Jurkat, Clone E6-1 (cell line): ENCODE data around the gene CPSF7.

ENCODE experiments used
- DNase-seq: peaks from one replicate; pipeline ENCODE4 v3.0.0-alpha.2; 2011; ENCODE audit warnings: low read depth, low spot score
- H3K4me3 ChIP-seq: 2 replicates; pipeline ENCODE4 v1.5.1; 2011; ENCODE audit warnings: mild to moderate bottlenecking, low read length, control low read depth, moderate library complexity

CPSF7 gene

DNA sequence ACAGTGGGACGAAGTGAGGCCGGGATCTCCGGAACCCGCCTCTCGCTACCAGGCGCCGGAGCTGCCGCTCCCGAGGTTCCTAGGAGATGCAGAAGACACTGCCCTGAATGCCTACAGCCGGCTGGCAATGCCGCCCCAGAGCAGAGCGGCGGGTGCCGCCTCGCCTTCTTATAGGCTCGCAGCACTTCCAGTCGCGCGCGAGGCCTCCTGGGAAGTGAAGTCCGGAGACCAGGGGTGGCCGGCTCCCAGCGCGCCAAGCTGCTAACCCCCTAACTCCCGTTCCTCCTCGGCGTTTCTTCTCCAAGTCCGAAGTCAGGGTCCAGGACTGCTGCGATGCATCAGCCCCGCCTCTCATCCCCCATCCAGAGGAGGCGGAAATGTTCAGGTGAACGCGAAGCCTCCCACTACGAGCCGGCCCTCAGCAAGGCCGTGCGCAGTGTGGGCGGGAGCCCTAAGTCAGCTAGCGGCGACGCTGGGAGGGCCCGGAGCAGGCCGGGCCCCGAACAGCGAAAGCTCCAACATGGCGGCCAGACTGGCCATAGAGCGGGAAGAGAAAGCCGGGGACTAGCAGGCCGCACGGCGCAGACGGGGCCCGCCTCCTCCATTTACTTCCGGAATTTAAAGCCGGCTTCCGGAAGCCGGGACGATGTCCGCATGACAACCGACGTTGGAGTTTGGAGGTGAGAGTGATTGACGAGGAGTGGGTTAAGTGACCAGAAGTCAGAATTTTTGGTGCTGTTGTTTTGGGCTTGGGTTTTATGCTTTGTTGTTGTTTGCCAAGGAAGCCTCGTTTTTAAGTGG is 67.8 kb downstream of the CPSF7 start, which contains the start of the genes CYB561A3 and TMEM138:
Gene CYB561A3, minus strand, starts transcription at position 142 of the 801 bp plus-strand sequence. CDS start 5,169 bp downstream, outside the sequence.
Gene TMEM138, plus strand, starts transcription at position 634 of the 801 bp plus-strand sequence. CDS start 2,017 bp downstream, outside the sequence.
- DNase-seq, result peak; percentile 91
- peak within 1 kb of the TSS; percentile 84 for H3K4me3 ChIP-seq

DNA sequence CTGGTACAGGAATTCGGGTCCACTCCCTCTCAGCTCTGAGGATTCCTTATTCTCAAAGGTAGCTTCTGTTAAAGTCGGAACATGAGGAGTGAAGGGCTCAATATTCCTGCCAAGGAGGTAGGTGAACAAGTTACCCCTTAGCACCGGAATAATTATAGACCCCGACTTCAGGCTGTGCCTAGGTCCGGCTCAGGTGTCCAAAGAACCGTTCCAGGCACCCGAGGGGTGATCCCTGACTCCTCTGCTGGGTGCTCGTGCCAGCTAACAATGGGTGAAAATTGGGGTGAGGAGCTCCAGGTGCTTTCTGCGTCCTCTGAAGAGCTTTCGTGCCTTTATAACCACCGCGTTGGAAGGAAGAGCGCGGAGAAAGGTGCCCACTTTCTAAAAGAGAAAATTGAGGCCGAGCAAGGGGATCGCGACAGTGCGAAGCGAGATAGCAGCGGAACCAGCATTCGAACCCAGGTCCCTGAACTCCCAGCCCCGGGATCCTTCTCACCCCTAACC is 68.5 kb downstream of the CPSF7 start:
- no peak for DNase-seq
- peak overlapping the region; percentile 84 for H3K4me3 ChIP-seq

DNA sequence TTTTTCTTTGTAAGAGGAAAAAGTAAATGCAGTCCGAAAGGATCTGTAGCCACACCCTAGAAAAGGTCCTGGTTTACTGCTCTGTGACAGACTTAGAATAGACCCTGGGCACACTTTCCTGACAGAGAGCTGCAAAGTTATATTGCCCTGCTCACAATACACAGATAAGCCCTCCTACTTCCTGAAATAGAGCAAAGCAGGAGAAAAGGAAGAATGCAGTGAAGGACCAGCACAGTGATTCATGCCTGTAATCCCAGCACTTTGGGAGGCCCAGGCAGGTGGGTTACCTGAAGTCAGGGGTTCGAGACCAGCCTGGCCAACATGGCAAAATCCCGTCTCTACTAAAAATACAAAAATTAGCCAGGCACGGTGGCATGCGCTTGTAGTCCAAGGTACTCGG is 70.3 kb downstream of the CPSF7 start:
- H3K4me3 ChIP-seq, result no peak overlapping the region

DNA sequence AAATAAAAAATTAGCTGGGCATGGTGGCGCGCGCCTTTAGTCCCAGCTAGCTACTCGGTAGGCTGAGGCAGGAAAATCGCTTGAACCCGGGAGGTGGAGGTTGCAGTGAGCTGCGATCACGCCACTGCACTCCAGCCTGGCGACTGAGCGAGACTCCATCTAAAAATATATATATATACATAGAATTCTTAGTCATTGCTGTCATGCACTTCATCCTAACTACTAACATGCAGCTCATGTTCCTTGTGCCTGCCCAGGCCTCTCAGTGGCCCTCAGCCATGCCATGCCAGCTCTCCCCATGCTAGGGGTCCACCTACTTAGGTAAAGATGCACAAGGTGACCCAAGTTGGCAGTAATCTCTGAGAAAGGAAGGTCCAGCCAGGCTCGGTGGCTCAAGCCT is 71.2 kb downstream of the CPSF7 start:
- no peak overlapping the region for H3K4me3 ChIP-seq

More for the DNA sequence above, 70.3 kb downstream of the CPSF7 start:
- no peak for DNase-seq

DNA sequence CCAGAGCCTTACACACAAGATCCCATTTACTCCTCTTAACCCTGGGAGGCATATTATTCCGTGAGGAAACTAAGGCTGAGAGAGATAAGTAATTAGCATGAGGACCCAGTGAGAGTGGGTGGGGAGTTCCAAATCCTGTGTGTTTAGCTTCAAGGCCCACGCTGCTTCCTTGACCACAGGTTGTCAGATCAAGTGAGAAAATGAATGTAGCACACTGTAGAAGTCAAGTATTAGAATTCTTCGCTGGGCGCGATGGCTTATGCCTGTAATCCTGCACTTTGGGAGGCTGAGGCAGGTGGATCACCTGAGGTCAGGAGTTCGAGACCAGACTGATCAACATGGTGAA is 71.9 kb downstream of the CPSF7 start:
- DNase-seq, result no peak
- no peak overlapping the region for H3K4me3 ChIP-seq

More for the DNA sequence above, 71.2 kb downstream of the CPSF7 start:
- DNase-seq, result no peak

DNA sequence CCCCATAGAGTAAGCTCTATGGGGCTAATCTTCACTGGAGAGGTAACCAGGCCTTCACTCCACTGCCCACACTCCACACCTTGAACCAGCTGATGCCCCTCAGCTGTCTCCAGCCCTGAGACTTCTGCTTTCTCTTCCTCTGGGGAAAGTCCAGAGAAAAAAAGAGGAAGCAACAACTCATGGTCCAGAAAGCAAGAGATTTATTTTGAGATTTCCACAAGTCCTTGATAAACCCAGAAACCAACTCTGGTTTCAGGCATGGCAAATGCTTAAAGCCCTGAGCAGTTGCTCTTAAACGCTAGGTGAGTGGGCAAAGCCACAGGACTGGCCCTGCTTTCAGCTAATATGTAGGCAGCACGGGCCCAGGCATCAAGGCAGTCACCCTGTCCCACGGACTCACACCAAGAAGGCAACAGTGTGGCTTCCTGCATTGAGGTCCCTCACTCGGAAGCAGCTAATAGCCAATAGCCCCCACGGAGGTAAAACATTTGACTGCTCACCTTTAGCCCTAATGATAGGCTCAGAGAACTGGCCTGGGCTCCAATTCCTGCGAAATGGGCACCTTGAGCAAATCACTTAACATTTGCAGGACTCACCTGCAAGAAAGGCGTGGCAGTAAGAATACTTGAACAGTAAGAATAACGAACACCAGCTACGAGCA is 72.4 kb downstream of the CPSF7 start:
- no peak overlapping the region for H3K4me3 ChIP-seq
- no peak for DNase-seq

DNA sequence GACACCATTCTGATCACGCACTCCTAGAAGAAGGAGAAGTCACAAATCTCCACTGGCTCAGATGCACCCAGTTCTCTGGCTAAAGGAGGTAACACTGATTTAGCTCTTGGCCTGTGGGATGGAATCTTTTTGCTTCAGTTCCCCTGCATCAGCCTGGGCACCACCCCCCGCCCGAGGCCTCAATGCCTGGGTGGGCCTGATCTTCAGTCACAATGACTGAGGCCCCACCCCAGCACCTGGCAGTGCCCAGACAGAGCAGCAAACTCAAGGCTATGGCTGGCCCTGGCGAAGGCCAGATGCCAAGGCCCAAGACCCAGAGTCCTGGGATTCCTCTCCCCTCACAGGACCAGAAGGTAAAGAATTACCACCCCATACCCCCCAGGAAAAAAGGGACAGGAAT is 73.1 kb downstream of the CPSF7 start:
- DNase-seq, result no peak
- no peak overlapping the region for H3K4me3 ChIP-seq

DNA sequence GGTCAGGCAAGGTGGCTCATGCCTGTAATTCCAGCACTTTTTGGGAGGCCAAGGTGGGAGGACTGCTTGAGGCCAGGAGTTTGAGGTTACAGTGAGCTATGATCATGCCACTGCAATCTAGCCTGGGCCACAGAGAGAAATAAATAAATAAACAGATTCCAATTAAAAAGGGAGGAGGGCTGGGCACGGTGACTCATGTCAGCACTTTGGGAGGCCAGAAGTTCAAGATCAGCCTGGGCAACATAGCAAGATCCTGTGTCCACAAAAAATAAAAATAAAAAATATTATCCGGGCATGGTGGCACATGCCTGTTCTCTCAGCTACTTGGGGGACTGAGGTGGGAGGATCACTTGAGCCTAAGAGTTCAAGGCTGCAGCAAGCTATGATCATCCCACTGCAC is 75.6 kb downstream of the CPSF7 start:
- no peak for DNase-seq
- H3K4me3 ChIP-seq, result no peak overlapping the region

DNA sequence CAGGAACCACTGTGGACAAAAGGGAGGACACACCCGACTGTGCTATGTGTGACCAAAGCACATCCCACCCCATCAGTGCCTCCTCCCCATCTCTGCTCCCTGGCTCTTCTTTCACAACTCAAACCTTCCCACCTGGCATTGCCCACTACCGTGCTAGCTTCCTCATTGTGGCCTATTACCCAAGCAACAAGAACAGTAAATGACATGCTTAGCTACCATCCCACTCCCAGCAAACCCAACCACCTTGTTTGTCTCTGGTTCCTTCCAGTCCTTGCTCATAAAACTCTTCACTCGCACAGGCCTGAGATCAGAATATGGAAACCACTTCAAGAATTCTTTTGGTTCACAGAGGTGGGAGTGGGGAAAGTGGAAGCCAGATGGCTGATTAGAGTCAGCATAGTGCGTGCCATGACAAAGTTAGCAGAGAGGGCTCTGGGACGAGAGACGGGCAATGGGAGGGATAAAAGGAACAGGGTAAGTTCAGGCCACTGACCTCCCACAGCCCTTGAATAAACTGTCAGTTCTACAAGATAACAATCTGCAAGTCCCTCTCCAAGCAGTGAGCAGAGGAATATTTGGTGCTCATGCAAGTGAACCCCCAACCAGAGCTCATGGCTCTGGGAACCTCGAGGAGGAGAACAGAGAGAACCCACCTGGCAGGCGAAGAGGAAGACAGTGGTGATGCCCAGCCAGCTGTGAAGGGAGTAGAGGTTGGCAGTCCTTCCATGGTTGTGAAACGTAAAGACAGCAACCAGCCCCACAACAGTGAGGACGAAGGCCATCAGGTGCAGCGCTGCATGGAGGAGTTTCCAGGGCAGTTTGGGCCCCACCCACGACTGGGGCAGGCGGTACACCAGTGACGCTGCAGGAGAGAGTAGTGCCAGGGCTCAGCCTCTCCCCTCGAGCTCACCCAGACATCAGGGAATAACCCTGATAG is 76.4 kb downstream of the CPSF7 start:
- DNase-seq, result no peak
- H3K4me3 ChIP-seq, result no peak overlapping the region
